Heart left ventricle (tissue), 16 donors: ENCODE measurements around the gene PCDHGA1. TPM values are rescaled to one million over a fixed set of nuclear protein-coding genes. Genes with fewer than 3 reads are reported as not detected.

Experiments used
- ATAC-seq, 4 donors: fragments of 200-7000 bp; cut with Tn5 transposase; one replicate each; pipeline ENCODE4 v1.9.1; 2020 to 2022; ENCODE audit warnings: moderate library complexity in 4 of 4, mild to moderate bottlenecking in 3 of 4, moderate number of reproducible peaks in 1 of 4
- DNase-seq, 5 donors: peaks; one replicate each; pipeline ENCODE4 v3.0.0-alpha.2; 2020
- H3K27ac ChIP-seq, 12 donors: fragments of 200-600 bp; sonication (generic) in 4 of 12; one replicate each; pipeline versions ENCODE4 v1.5.0 to v1.8.0; 2016 to 2022; ENCODE audit warnings: mild to moderate bottlenecking in 2 of 12
- H3K27me3 ChIP-seq, 9 donors: fragments of 200-600 bp; sonication (generic) in 2 of 9; one replicate each; pipeline versions ENCODE4 v1.5.1 to v1.8.0; 2016 to 2022; ENCODE audit warnings: mild to moderate bottlenecking in 3 of 9
- H3K36me3 ChIP-seq, 9 donors: fragments of 200-600 bp; sonication (generic) in 2 of 9; one replicate each; pipeline versions ENCODE4 v1.5.0 to v1.8.0; 2018 to 2022; ENCODE audit warnings: mild to moderate bottlenecking in 2 of 9
- H3K4me1 ChIP-seq, 12 donors: fragments of 200-600 bp; sonication (generic) in 4 of 12; one replicate each; pipeline versions ENCODE4 v1.5.0 to v1.8.0; 2016 to 2022; ENCODE audit warnings: mild to moderate bottlenecking in 3 of 12
- H3K4me3 ChIP-seq, 12 donors: fragments of 200-600 bp; sonication (generic) in 4 of 12; one replicate each; pipeline versions ENCODE4 v1.5.0 to v1.8.0; 2017 to 2022; ENCODE audit warnings: mild to moderate bottlenecking in 9 of 12, moderate library complexity in 4 of 12
- H3K9me3 ChIP-seq, 12 donors: fragments of 200-600 bp; sonication (generic) in 4 of 12; one replicate each; pipeline versions ENCODE4 v1.5.0 to v1.8.0; 2016 to 2022; ENCODE audit warnings: mild to moderate bottlenecking in 1 of 12
- POLR2A ChIP-seq, 2 donors: fragments of 450-650 bp; IDR thresholded peaks; one replicate each; pipeline ENCODE4 v1.6.1; 2017; ENCODE audit warnings: antibody characterized with exemption in 2 of 2, mild to moderate bottlenecking in 2 of 2, moderate library complexity in 2 of 2
- WGBS, 4 donors: extraction: QIAGEN DNeasy Blood & Tissue Kit in 2 of 4; methylation state at CpG; one replicate each; pipeline versions ENCODE4 v1.1.5 to v1.1.7; 2013 to 2018; 5-methylcytosine and 5-hydroxymethylcytosine counted together
- intact Hi-C, 10 donors: fragments of 100-400 bp; cut with DNase I; formaldehyde crosslinking; loops; one replicate each; pipeline versions ENCODE4 v1.11.1 to v1.14.2; 2022
- polyA plus RNA-seq, 2 donors: library from polyadenylated mRNA; stranded (reverse); fragments of 200-250 nt; gene quantifications; one replicate each; pipeline ENCODE4 v1.2.3, GENCODE V29; 2013
- total RNA-seq, 9 donors: library from RNA; depleted of rRNA in 2 of 9; stranded (reverse); fragments of >200 nt in 2 of 9; fragmentation: NEBNext Ultra II Directional in 3 of 9; extraction: Animal tissue kit (Norgen Biotek cat#: 25700) in 3 of 9; gene quantifications; one replicate each; pipeline versions ENCODE4 v1.1.0 to v1.2.4, GENCODE V29; 2016 to 2023
- TF ChIP-seq, protein P1 (sequence below), 12 donors: fragments of 200-600 bp; sonication (generic) in 4 of 12; IDR thresholded peaks; one replicate each; pipeline versions ENCODE4 v1.5.0 to v1.8.0; 2018 to 2022; ENCODE audit warnings: antibody characterized with exemption in 12 of 12, mild to moderate bottlenecking in 5 of 12
- donor health status: ischemic (EF 13 %, LVEDD 7.1; RV severe dilation, severe dysfunction).
- donor health status: healthy with polysubstance abuse.
- donor health status: DM: no; HTN: yes; CAD: no.
- donor health status: DM: no; HTN: no; CAD: no.
- donor health status: ischemic (EF 25% LVEDD 6.9; RV normal size, moderate dysfunction).
- donor health status: ischemic (EF 25% LVEDD 5.7; RV mildly dilated, moderate dysfunction).
- donor health status: healthy.
- donor health status: DM: yes; HTN: yes; CAD: no.
- donor health status: ischemic (EF 35%, LVEDD 5.7; RV mildly dilated, moderate dysfunction).
- donor health status: nonischemic (EF 11% LVEDD 7.7; RV severe dilation, severe dysfunction).
- donor health status: DM: yes; HTN: yes; CAD: no.
- donor health status: PGD.
- donor health status: ischemic (EF 29% LVEDD 5.4; RV normal size, mild dysfunction).
- donor health status: nonischemic (EF 23%, LVEDD 6.1; RV moderate dilation, normal function).

Gene PCDHGA1
- total and polyA plus RNA-seq, 11 donors, result 1.3 to 4.9 (median 3.1) TPM

DNA sequence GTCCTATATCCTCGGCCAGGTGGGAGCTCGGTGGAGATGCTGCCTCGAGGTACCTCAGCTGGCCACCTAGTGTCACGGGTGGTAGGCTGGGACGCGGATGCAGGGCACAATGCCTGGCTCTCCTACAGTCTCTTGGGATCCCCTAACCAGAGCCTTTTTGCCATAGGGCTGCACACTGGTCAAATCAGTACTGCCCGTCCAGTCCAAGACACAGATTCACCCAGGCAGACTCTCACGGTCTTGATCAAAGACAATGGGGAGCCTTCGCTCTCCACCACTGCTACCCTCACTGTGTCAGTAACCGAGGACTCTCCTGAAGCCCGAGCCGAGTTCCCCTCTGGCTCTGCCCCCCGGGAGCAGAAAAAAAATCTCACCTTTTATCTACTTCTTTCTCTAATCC is 147.5 kb downstream of the PCDHGA1 start:
- DNase-seq (no peak), ATAC-seq (no peak)
- Histone ChIP-seq H3K4me3 (peak overlapping the region in 11 of 12 donors; percentile 9 to 74 (median 66)), H3K27me3 (peaks cover 0 to 42% (median 0%) of the 10 kb centered on the region in 9 donors), H3K27ac (peak overlapping the region in 1 of 12 donors; percentile 94), H3K36me3 (peaks cover 0 to 14% (median 0%) of the 10 kb centered on the region in 9 donors), H3K4me1 (peaks cover 4 to 70% (median 49%) of the 10 kb centered on the region in 12 donors), H3K9me3 (no peaks in the 10 kb centered on the region)
- intact Hi-C loops, result loop anchor here in 9 of 10 donors (2.0 to 10.0 kb wide), 6 partner anchors 34 to 81 kb away; no protein-coding TSS in a partner anchor
- TF ChIP-seq POLR2A (IDR thresholded peaks at IDR 0.05), result no peak
- TF ChIP-seq, protein P1, sequence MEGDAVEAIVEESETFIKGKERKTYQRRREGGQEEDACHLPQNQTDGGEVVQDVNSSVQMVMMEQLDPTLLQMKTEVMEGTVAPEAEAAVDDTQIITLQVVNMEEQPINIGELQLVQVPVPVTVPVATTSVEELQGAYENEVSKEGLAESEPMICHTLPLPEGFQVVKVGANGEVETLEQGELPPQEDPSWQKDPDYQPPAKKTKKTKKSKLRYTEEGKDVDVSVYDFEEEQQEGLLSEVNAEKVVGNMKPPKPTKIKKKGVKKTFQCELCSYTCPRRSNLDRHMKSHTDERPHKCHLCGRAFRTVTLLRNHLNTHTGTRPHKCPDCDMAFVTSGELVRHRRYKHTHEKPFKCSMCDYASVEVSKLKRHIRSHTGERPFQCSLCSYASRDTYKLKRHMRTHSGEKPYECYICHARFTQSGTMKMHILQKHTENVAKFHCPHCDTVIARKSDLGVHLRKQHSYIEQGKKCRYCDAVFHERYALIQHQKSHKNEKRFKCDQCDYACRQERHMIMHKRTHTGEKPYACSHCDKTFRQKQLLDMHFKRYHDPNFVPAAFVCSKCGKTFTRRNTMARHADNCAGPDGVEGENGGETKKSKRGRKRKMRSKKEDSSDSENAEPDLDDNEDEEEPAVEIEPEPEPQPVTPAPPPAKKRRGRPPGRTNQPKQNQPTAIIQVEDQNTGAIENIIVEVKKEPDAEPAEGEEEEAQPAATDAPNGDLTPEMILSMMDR (IDR thresholded peaks at IDR 0.05), result no peak
- WGBS, 4 donors, result 65 to 74% (median 70%) methylated on average over 13 of the region's 13 CpGs

DNA sequence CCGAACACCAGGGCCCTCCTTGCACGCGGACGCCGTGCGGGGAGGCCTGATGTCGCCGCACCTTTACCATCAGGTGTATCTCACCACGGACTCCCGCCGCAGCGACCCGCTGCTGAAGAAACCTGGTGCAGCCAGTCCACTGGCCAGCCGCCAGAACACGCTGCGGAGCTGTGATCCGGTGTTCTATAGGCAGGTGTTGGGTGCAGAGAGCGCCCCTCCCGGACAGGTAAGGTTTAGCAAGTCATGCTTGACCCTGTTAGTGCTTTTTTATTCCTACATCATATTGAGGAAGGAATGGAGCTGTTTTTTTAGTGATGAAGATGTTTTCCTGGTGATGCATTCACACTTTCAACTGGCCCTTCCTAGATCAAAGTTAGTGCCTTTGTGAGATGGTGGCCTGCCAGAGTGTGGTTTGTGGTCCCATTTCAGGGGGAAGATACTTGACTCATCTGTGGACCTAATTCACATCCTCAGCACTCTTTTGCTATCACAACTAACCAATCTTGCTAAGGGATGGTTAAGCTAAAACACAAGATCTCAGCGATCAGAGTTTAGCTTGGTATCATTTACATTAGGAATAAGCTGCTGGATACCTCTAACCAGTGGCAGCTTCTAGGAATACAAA is 148.1 kb downstream of the PCDHGA1 start:
- 52 to 66% (median 57%) methylated on average over 20 of the region's 20 CpGs for WGBS, 4 donors
- ATAC-seq, result no peak
- H3K9me3 ChIP-seq, result no peaks in the 10 kb centered on the region
- DNase-seq, result no peak
- H3K27me3 ChIP-seq, result peaks cover 0 to 42% (median 0%) of the 10 kb centered on the region in 9 donors
- no peak for TF ChIP-seq POLR2A (IDR thresholded peaks at IDR 0.05)
- TF ChIP-seq, protein P1 (IDR thresholded peaks at IDR 0.05), result no peak
- peaks cover 4 to 76% (median 50%) of the 10 kb centered on the region in 12 donors for H3K4me1 ChIP-seq
- peak overlapping the region in 1 of 12 donors; percentile 94 for H3K27ac ChIP-seq
- intact Hi-C loops, result loop anchor here in 9 of 10 donors (5.0 to 10.0 kb wide), 4 partner anchors 34 to 79 kb away; no protein-coding TSS in a partner anchor
- peak overlapping the region in 11 of 12 donors; percentile 9 to 74 (median 66) for H3K4me3 ChIP-seq
- H3K36me3 ChIP-seq, result peaks cover 0 to 14% (median 0%) of the 10 kb centered on the region in 9 donors

DNA sequence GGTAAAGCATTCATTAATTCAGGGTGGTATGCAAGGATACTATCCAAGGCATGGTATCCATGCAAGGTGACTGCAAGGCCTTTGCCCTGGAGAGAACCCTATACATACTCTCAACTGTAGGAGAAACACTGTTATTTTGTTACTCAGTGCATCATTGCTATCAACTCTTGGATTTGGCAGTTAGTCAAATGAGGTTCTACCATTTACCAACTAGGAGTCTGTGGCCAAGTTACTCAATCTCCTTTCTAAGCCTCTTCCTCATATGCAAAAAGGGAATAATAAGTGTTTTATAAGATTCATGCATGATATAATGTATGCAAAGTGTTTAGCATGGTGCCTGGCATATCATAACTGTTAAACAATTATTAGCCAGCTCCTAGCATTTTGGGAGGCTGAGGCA is 149.5 kb downstream of the PCDHGA1 start:
- H3K27me3 ChIP-seq, result peaks cover 0 to 51% (median 0%) of the 10 kb centered on the region in 9 donors
- intact Hi-C loops, result loop anchor here in 9 of 10 donors (5.0 to 10.0 kb wide), 4 partner anchors 33 to 78 kb away; no protein-coding TSS in a partner anchor

DNA sequence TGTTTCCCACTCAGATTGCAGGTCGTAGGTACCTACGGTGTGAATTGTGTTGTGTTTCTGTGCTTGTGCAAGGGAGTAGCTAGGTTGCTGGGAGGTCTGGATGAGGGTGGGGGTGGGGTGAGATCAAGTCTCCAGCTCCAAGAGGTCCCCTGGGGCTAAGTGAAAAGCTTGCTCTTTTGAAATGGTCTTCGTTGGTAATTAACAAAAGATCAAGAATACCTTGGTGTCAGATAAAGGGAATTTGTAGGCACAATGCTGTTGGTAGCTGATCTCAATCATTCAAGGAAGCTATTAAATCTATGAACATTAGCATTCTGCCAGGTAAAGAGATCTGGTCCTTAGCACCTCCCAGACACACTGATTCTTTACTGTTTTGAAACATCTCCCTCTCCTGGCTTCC is 153.6 kb downstream of the PCDHGA1 start:
- Histone ChIP-seq H3K27me3 (peaks cover 0 to 28% (median 0%) of the 10 kb centered on the region in 9 donors), H3K9me3 (no peaks in the 10 kb centered on the region), H3K4me1 (peaks cover 4 to 91% (median 38%) of the 10 kb centered on the region in 12 donors), H3K27ac (no peak overlapping the region), H3K4me3 (peak overlapping the region in 5 of 12 donors; percentile 40 to 57 (median 50)), H3K36me3 (peaks cover 0 to 27% (median 4%) of the 10 kb centered on the region in 9 donors)
- TF ChIP-seq POLR2A (IDR thresholded peaks at IDR 0.05), result no peak
- TF ChIP-seq, protein P1 (IDR thresholded peaks at IDR 0.05), result no peak
- 65 to 75% (median 66%) methylated on average over 3 of the region's 3 CpGs for WGBS, 4 donors
- DNase-seq (no peak), ATAC-seq (no peak)
- intact Hi-C loops, result no loop called here

More for the DNA sequence above, 149.5 kb downstream of the PCDHGA1 start:
- DNase-seq, result no peak
- no peak for ATAC-seq
- Histone ChIP-seq H3K4me3 (peak overlapping the region in 6 of 12 donors; percentile 4 to 74 (median 61)), H3K36me3 (peaks cover 0 to 14% (median 0%) of the 10 kb centered on the region in 9 donors), H3K4me1 (peaks cover 4 to 88% (median 61%) of the 10 kb centered on the region in 12 donors), H3K27ac (no peak overlapping the region), H3K9me3 (no peaks in the 10 kb centered on the region)
- TF ChIP-seq, protein P1 (IDR thresholded peaks at IDR 0.05), result no peak
- no peak for TF ChIP-seq POLR2A (IDR thresholded peaks at IDR 0.05)
